GM06990 (cell line): ENCODE data around the gene LINC01488.

ENCODE experiments used
- DNase-seq: peaks from one replicate; pipeline ENCODE4 v3.0.0-alpha.2; 2011; ENCODE audit not compliant: insufficient read length; ENCODE audit errors: extremely low read depth
- H3K27me3 ChIP-seq: replicated peaks from 2 replicates; pipeline ENCODE4 v1.6.0; 2011; ENCODE audit warnings: low read length; ENCODE audit not compliant: control insufficient read depth, insufficient read depth
- H3K36me3 ChIP-seq: 2 replicates; pipeline ENCODE4 v1.5.1; 2011; ENCODE audit warnings: low read length; ENCODE audit not compliant: control insufficient read depth, insufficient read depth
- H3K4me3 ChIP-seq: replicated peaks from 2 replicates; pipeline ENCODE4 v1.5.1; 2011; ENCODE audit warnings: low read depth, mild to moderate bottlenecking, control low read depth, low read length
- TF ChIP-seq, protein P1 (sequence below): IDR thresholded peaks from 2 replicates; pipeline ENCODE4 v1.5.1; 2011; ENCODE audit warnings: low read length, control low read depth, mild to moderate bottlenecking, inconsistent platforms; ENCODE audit not compliant: insufficient read depth, poor library complexity, severe bottlenecking

The LINC01488 gene

DNA sequence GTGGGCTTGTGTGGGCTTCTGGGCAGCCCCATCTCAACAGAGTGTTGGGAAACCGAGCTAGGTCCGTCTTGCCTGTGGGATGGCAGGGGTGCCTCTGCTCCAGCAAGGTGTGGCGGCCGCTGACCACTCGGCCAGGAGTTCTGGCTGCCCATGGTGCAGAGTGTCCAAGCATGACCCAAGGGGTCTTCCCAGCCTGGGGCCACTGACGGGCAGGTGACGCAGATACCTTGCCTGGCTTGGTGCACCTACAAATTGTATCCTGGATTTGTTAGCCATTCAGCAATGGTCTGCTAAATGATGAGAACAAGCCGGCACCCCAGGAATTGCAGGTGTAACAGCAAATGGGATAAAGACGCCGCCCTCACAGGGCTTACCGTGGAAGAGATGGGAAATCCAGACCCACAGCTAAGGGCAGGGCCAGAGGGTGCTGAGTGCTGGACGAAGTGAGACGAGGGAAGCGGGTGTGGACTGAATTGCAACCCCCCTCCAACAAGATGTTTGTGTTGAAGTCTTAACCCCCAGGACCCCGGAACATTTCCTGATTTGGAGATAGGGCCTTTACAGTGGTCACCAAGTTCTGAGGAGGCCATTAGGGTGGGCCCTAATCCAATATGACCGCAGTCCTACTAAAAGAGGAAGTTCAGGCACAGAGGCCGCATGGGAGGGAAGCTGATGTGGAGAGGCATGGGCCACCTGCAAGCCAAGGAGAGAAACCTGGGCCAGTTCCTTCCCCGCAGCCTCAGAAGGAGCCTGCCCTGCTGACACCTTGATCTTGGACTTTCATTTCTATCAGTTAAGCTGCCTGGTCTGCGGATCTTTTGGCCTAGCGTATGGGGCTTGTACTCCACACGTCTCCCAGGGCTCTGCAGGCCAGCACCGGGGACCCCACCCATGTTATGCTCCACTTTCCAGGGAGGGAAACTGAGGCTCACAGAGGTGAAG, 45.2 kb upstream of the LINC01488 start:
- no peak for DNase-seq
- H3K36me3 ChIP-seq, result no peaks in the 10 kb centered on the region
- TF ChIP-seq, protein P1, sequence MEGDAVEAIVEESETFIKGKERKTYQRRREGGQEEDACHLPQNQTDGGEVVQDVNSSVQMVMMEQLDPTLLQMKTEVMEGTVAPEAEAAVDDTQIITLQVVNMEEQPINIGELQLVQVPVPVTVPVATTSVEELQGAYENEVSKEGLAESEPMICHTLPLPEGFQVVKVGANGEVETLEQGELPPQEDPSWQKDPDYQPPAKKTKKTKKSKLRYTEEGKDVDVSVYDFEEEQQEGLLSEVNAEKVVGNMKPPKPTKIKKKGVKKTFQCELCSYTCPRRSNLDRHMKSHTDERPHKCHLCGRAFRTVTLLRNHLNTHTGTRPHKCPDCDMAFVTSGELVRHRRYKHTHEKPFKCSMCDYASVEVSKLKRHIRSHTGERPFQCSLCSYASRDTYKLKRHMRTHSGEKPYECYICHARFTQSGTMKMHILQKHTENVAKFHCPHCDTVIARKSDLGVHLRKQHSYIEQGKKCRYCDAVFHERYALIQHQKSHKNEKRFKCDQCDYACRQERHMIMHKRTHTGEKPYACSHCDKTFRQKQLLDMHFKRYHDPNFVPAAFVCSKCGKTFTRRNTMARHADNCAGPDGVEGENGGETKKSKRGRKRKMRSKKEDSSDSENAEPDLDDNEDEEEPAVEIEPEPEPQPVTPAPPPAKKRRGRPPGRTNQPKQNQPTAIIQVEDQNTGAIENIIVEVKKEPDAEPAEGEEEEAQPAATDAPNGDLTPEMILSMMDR, result no peak
- H3K27me3 ChIP-seq, result no peaks in the 10 kb centered on the region; the same call in 1 of the 2 replicates
- H3K4me3 ChIP-seq, result no peak overlapping the region

DNA sequence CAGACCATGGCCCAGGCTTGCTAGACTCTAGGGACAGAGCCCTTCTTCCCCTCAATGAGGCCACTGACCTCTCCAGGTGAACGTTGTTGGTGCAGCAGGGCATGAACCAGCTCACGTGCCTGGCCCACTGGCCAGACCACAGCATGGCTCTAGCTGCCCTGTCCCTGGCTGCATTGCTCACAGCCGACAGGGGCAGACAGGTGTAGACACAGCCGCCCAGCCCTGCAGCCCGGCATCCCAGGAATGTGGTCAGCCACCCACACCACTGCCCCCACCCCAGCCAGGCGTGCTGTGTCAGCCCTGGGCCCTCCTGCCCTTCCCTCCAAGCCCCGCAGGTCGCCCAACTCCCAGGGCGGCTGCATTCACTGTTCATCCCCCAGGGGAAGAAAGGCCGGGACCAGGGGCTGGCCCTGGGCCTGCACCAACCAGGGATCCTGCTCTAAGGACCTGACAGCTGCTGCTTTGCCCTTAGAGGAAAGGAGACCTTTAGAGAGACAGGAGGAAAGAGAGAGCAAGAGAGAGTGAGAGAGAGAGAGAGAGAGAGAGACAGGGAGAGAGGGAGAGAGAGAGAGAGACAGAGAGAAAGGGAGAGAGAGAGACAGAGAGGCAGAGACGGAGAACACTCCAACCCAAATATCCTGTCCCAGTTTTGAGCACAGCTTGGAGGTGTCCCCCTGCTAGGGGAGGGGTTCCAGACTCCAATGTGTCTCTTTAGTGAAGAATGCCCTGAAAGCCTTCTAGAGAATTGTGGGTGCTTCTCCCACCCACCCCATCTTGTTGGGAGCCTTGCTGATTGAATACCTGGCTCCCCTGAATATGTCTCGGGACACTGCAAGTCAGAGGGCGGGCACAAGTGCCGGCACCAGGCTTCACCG, 44.2 kb upstream of the LINC01488 start:
- H3K36me3 ChIP-seq, result no peaks in the 10 kb centered on the region
- H3K27me3 ChIP-seq, result no peaks in the 10 kb centered on the region; the same call in 1 of the 2 replicates
- no peak for DNase-seq
- TF ChIP-seq, protein P1, result no peak
- no peak overlapping the region for H3K4me3 ChIP-seq

DNA sequence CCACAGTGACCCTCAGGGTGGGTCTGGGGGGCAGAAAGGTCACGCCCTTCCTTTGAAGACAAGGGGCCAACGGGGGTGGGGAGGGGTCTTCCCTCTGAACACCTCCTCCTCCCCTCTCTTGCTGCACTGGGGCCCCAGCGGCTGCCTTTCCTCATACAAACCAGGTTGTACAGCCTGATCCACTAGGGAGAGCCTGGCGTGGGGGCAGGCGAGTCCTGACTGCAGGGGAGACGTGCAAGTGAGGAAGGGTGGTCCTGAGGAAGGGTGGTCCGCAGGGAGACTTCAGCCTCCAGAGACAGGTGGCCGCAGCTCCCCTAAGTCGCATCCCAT, 43.6 kb upstream of the LINC01488 start:
- Histone ChIP-seq H3K27me3 (no peaks in the 10 kb centered on the region; the same call in 1 of the 2 replicates), H3K4me3 (no peak overlapping the region), H3K36me3 (no peaks in the 10 kb centered on the region)
- TF ChIP-seq, protein P1, result no peak
- DNase-seq, result no peak

DNA sequence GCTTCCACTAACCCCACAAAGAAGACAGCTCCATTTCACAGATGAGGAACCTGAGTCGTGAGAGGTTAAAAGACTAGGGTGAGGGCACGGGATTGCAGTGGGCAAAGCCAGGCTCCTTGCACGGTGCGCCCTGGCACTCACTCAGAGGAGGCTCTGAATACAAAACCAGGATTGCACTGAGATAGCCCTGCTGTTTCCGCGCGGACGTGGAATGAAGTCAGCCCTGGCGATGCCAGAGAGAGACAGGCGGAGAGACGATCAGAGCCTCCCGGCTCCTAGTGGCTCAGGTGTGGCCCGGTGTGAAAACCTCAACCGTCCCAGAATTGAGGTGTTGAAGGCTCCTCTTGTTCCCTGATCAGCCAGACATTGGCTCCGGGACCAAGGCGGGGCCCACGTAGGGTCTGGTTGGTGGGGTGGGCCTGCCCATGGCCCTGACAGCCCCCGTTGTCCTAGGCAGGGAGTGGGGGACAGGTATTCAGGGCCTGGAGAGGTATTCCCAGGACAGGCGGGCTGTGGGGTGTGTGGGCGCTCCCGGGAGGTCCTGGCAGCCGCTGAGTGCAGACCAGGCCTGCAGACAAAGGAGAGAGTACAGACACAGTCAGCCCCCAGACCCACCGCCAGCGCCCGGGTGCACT, 43.1 kb upstream of the LINC01488 start:
- TF ChIP-seq, protein P1, result no peak
- H3K36me3 ChIP-seq, result no peaks in the 10 kb centered on the region
- H3K4me3 ChIP-seq, result no peak overlapping the region
- H3K27me3 ChIP-seq, result no peaks in the 10 kb centered on the region; the same call in 1 of the 2 replicates
- DNase-seq, result no peak

DNA sequence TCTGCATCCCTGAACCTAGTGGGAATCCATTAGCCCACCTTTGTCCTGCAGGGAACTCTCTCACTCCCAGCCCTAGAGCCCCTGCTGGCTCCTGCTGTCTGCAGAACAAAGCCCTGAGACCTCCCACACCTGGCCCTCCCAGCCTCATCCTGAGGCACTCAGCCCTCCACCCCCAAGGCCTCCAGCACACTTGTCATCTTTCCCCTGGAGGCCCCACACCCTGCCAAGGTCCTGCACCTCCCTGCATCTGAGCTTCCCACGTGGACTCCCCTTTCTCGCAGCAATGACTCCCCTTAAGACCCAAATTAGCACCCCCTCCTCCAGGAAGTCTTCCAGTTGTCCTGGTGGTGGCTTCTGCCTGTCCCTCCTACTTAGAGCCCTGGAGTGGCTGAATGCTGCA, 42.3 kb upstream of the LINC01488 start:
- no peak for DNase-seq
- Histone ChIP-seq H3K27me3 (no peaks in the 10 kb centered on the region; the same call in 1 of the 2 replicates), H3K4me3 (no peak overlapping the region), H3K36me3 (no peaks in the 10 kb centered on the region)
- TF ChIP-seq, protein P1, result no peak
